WTC11 (cell line): ENCODE data around the gene CLEC2L. TPM values are rescaled to one million over a fixed set of nuclear protein-coding genes. Genes with fewer than 3 reads are reported as not detected.

Experiments
- ATAC-seq: fragments of 200-7000 bp; cut with Tn5 transposase; 2 replicates; pipeline ENCODE4 v1.10.0; 2021; ENCODE audit warnings: mild to moderate bottlenecking, moderate library complexity
- CTCF ChIA-PET: fragments of 300-600 bp; sonication (Branson Sonifier 250); formaldehyde crosslinking; loops from one replicate; lab custom pipeline; 2021; ENCODE audit warnings: antibody characterized with exemption; lab: Charles Lee
- POLR2A ChIA-PET: fragments of 350-600 bp; sonication (Branson Sonifier 250); formaldehyde crosslinking; loops from one replicate; lab custom pipeline; 2021; ENCODE audit warnings: antibody characterized with exemption; lab: Charles Lee
- DNase-seq: peaks from one replicate; pipeline ENCODE4 v3.0.0; 2021; ENCODE audit warnings: low spot score
- H3K27ac Mint-ChIP-seq: 2 replicates; pipeline ENCODE4 v1.8.0; 2021; ENCODE audit warnings: mixed read lengths
- H3K27me3 Mint-ChIP-seq: 2 replicates; pipeline ENCODE4 v1.8.0; 2021; ENCODE audit warnings: low read depth, mild to moderate bottlenecking, moderate library complexity, mixed read lengths
- H3K36me3 Mint-ChIP-seq: 2 replicates; pipeline ENCODE4 v1.8.0; 2021; ENCODE audit warnings: mixed read lengths
- H3K4me1 Mint-ChIP-seq: 2 replicates; pipeline ENCODE4 v1.8.0; 2022; ENCODE audit warnings: mixed read lengths
- H3K4me3 Mint-ChIP-seq: 2 replicates; pipeline ENCODE4 v1.8.0; 2021; ENCODE audit warnings: mild to moderate bottlenecking, moderate library complexity, mixed read lengths
- H3K9me3 Mint-ChIP-seq: 2 replicates; pipeline ENCODE4 v1.8.0; 2021; ENCODE audit warnings: mixed read lengths
- ARID4B ChIP-seq: sonication (generic); formaldehyde crosslinking; IDR thresholded peaks from 2 replicates; pipeline ENCODE4 v1.8.0; 2023; ENCODE audit warnings: missing genetic modification reagents, mild to moderate bottlenecking, borderline replicate concordance
- ATF2 ChIP-seq: sonication (generic); formaldehyde crosslinking; IDR thresholded peaks from 2 replicates; pipeline ENCODE4 v1.8.1; 2022; ENCODE audit warnings: low read depth, missing genetic modification reagents, borderline replicate concordance
- ATF3 ChIP-seq: sonication (generic); formaldehyde crosslinking; conservative IDR thresholded peaks from 2 replicates; pipeline ENCODE4 v1.8.1; 2022; ENCODE audit warnings: mild to moderate bottlenecking, missing genetic modification reagents
- ATF6 ChIP-seq: sonication (generic); formaldehyde crosslinking; IDR thresholded peaks from 2 replicates; pipeline ENCODE4 v1.8.1; 2023; ENCODE audit warnings: mild to moderate bottlenecking, missing genetic modification reagents
- E2F5 ChIP-seq: sonication (generic); formaldehyde crosslinking; IDR thresholded peaks from 2 replicates; pipeline ENCODE4 v1.8.1; 2022; ENCODE audit warnings: mild to moderate bottlenecking, moderate library complexity, missing genetic modification reagents
- JAZF1 ChIP-seq: fragments of 250-450 bp; sonication (Bioruptor Pico); IDR thresholded peaks from 2 replicates; pipeline ENCODE4 v1.9.0; 2021; ENCODE audit warnings: moderate library complexity, mild to moderate bottlenecking, inconsistent platforms
- MLX ChIP-seq: sonication (generic); formaldehyde crosslinking; IDR thresholded peaks from 2 replicates; pipeline ENCODE4 v1.8.1; 2023; ENCODE audit warnings: mild to moderate bottlenecking, missing genetic modification reagents, moderate library complexity
- MYBL2 ChIP-seq: sonication (generic); formaldehyde crosslinking; IDR thresholded peaks from 2 replicates; pipeline ENCODE4 v1.8.1; 2023; ENCODE audit warnings: mild to moderate bottlenecking, moderate library complexity, missing genetic modification reagents
- NR1H2 ChIP-seq: sonication (generic); formaldehyde crosslinking; IDR thresholded peaks from 2 replicates; pipeline ENCODE4 v1.9.0; 2021; ENCODE audit warnings: mild to moderate bottlenecking, moderate library complexity, missing genetic modification reagents
- NR3C1 ChIP-seq: sonication (generic); formaldehyde crosslinking; conservative IDR thresholded peaks from 2 replicates; pipeline ENCODE4 v1.8.1; 2023; ENCODE audit warnings: low read depth, mild to moderate bottlenecking, missing genetic modification reagents
- RORB ChIP-seq: fragments of 250-450 bp; sonication (Bioruptor Pico); IDR thresholded peaks from 2 replicates; pipeline ENCODE4 v1.9.0; 2021; ENCODE audit warnings: mild to moderate bottlenecking
- SOX15 ChIP-seq: fragments of 250-450 bp; sonication (Bioruptor Pico); IDR thresholded peaks from 2 replicates; pipeline ENCODE4 v1.9.0; 2021; ENCODE audit warnings: mild to moderate bottlenecking
- SP1 ChIP-seq: sonication (generic); formaldehyde crosslinking; conservative IDR thresholded peaks from 2 replicates; pipeline ENCODE4 v1.8.1; 2022; ENCODE audit warnings: missing genetic modification reagents
- TP53 ChIP-seq: sonication (generic); formaldehyde crosslinking; IDR thresholded peaks from 2 replicates; pipeline ENCODE4 v1.8.1; 2023; ENCODE audit warnings: mild to moderate bottlenecking, missing genetic modification reagents
- ZNF219 ChIP-seq: sonication (generic); formaldehyde crosslinking; IDR thresholded peaks from 2 replicates; pipeline ENCODE4 v1.8.0; 2023; ENCODE audit warnings: missing genetic modification reagents, mild to moderate bottlenecking, borderline replicate concordance
- ZNF317 ChIP-seq: sonication (generic); formaldehyde crosslinking; IDR thresholded peaks from 2 replicates; pipeline ENCODE4 v1.8.1; 2023; ENCODE audit warnings: low read depth, mild to moderate bottlenecking, moderate library complexity, missing genetic modification reagents, borderline replicate concordance
- total RNA-seq: library from RNA; stranded (reverse); gene quantifications from 3 replicates; pipeline ENCODE4 v1.2.3, GENCODE V29; 2021

CLEC2L gene
- total RNA-seq, 1 experiment from 2014 or later, result 0.13 TPM

- Mint-ChIP-seq H3K4me1 (peaks cover 3% of the 10 kb centered on the region; the same call in 1 of the 2 replicates), H3K9me3 (no peaks in the 10 kb centered on the region), H3K4me3 (no peak overlapping the region), H3K27ac (no peak overlapping the region), H3K36me3 (peaks cover 4% of the 10 kb centered on the region; the same call in 1 of the 2 replicates), H3K27me3 (no peaks in the 10 kb centered on the region)
- POLR2A ChIA-PET, result interaction anchor here (1.0 kb wide), 1 partner anchor 9 kb away, joined by 3 read pairs; no protein-coding TSS in a partner anchor
- no peak for ATAC-seq
- CTCF ChIA-PET, result interaction anchor here (1.3 to 2.1 kb wide), 3 partner anchors 9 to 26 kb away, joined by 3 to 9 read pairs (median 4); no protein-coding TSS in a partner anchor
- no peak for TF ChIP-seq TP53 (CRISPR knock-in tag)
- no peak for TF ChIP-seq SP1
- TF ChIP-seq E2F5 (CRISPR knock-in tag), result no peak
- no peak for TF ChIP-seq NR1H2 (CRISPR knock-in tag)
- no peak for TF ChIP-seq ATF3 (CRISPR knock-in tag)
- no peak for TF ChIP-seq JAZF1 (CRISPR knock-in tag)
- TF ChIP-seq ATF2 (CRISPR knock-in tag), result no peak
- no peak for TF ChIP-seq ARID4B (CRISPR knock-in tag)
- TF ChIP-seq SOX15 (CRISPR knock-in tag), result no peak
- TF ChIP-seq RORB (CRISPR knock-in tag), result no peak
- TF ChIP-seq MYBL2 (CRISPR knock-in tag), result no peak
- TF ChIP-seq NR3C1, result no peak
- no peak for TF ChIP-seq ZNF317
- no peak for TF ChIP-seq MLX (CRISPR knock-in tag)
- TF ChIP-seq ZNF219 (CRISPR knock-in tag), result no peak
- TF ChIP-seq ATF6 (CRISPR knock-in tag), result no peak
- DNase-seq, result no peak
Measured at GRCh38 chr7:139592801-139593461, 69.4 kb downstream of the CLEC2L start.
